SH-SY5Y (cell line): ENCODE data around the gene SLC17A8.

Source experiments
- GATA2 ChIP-seq: IDR thresholded peaks from 2 replicates; pipeline ENCODE4 v1.6.1; 2011; ENCODE audit warnings: mild to moderate bottlenecking, low read depth, low read length
- GATA3 ChIP-seq: IDR thresholded peaks from 2 replicates; pipeline ENCODE4 v1.6.1; 2011; ENCODE audit warnings: low read depth, mild to moderate bottlenecking, low read length, moderate library complexity

The SLC17A8 gene

GRCh38 chr12:100356644-100357223 lies at the start of gene SLC17A8:
TSS of gene SLC17A8 (plus strand) at chr12:100357074. CDS start at chr12:100357392, 318 bp downstream.
- TF ChIP-seq GATA2: no peak
- no peak for TF ChIP-seq GATA3

- TF ChIP-seq GATA2 (no peak), GATA3 (no peak)
These were observed 45.6 kb upstream of the SLC17A8 start for GRCh38 chr12:100311317-100311716.

DNA sequence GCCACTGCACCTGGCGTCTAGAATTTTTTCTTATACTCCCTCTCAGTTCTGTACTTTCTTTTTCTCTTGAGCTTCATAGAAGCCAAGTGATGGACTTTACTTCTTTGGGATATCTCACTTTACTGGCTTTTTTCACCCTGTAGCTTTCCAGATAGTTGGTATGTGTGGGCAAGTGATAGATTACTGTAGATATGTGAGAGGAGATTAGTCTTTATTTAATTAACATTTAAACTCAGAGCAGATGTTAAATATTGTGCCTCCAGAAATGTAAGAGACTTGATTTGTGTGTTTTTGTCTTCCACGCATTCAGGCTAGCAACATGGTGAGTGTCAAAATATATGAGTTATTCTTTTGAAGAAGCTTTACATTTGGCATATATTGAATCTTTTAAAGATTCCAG lies 39.5 kb upstream of the SLC17A8 start:
- peak; percentile 79 for TF ChIP-seq GATA3
- peak; percentile 25; the same call in 1 of the 2 replicates for TF ChIP-seq GATA2

GRCh38 chr12:100324498-100324897 lies 32.4 kb upstream of the SLC17A8 start:
- TF ChIP-seq GATA3 (no peak), GATA2 (no peak)

DNA sequence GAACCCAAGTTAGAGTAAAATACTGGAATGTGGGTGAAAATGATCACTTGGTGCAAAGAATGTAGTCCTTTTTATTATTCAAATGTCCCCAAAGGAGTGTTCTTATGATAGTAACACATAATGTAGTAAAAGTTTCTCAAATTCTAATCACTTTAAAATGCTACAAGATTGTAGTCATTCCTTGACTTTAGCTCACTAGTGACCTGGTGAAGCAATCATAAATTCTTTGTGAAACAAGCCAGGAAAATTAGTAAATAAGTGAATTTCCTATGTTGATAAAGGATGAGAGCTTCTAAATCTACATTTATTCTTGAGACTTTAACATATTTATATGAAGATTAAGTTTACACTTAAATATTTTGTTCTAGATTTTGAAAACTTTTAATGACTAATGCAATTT lies 30.7 kb upstream of the SLC17A8 start:
- no peak for TF ChIP-seq GATA2
- no peak for TF ChIP-seq GATA3

DNA sequence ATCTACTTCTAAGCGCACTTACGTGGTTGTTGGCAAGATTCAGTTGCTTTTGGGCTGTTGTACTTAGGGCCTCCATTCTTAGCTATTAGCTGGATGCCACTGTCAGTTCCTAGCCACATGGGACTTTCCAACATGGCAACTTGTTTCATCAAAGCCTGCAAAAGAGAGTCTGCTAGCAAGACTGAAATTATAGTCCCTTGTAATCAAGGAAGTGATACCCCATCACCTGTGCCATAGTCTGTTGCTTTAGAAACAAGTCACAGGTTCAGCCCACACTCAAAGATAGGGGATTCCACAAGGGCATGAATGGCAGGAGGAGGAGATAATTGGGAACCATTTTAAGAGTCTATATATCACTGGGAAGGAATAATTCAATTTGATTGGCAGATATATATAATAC lies 27.1 kb upstream of the SLC17A8 start:
- TF ChIP-seq GATA3: no peak
- TF ChIP-seq GATA2: no peak

DNA sequence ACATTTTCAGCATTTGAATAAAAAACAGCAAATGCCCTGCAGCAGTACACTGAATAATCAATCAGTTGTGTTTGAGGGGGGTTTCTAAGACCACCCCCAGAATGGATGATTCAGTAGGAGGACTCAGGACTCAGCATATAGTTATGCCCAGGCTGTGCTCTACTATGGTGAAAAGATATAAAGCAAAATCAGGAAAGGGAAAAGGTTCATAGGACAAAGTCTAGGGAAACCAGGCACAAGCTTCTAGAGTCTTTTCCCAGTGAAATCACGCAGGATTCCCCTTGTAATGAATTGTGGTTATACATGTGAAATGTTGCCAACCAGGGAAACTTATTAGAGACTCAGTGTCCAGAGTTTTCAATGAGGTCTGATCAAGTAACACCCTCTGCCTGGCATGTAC lies 25.0 kb upstream of the SLC17A8 start:
- TF ChIP-seq GATA3: no peak
- TF ChIP-seq GATA2: no peak

DNA sequence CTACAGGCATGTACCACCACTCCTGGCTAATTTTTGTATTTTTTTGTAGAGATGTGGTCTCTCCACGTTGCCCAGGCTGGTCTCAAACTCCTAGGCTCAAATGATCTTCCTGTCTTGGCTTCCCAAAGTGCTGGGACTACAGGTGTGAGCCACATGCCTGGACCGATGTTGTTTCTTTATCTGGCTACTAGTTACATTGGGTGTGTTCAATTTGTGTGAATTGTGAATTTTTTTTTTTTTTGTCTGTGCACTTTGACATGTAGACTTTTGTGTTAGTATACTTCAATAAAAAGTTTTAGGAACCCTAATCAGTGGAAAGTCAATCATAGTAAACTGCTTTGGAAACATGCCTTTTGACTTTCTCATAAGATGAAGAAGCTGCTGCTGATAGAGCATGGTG lies 24.0 kb upstream of the SLC17A8 start:
- TF ChIP-seq GATA3 (no peak), GATA2 (no peak)

GRCh38 chr12:100337299-100337698 lies 19.6 kb upstream of the SLC17A8 start:
- TF ChIP-seq GATA3 (no peak), GATA2 (no peak)

DNA sequence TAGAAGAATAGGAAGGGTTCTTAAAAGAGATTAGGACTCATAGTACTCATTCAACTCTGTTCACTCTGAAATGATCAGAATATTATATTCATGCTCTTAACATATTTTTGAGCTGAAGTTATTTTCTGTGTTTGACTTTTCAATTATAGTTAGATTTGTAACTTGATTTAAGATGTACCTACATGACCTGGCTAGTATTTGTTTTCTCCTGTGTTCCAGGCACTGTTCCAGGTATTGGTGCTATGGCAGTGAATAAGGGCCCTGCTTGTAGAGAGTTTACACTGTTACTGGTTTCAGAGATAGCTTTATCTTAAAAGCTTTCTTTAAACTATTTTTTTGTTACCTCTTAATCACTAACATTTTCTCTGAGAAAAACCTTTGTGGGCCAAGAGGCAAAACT lies 19.1 kb upstream of the SLC17A8 start:
- TF ChIP-seq GATA2: no peak
- no peak for TF ChIP-seq GATA3

- TF ChIP-seq GATA2: no peak
These were observed 17.8 kb upstream of the SLC17A8 start for GRCh38 chr12:100339071-100339470.

- TF ChIP-seq GATA3 (no peak), GATA2 (no peak)
These were observed 11.7 kb upstream of the SLC17A8 start for GRCh38 chr12:100345020-100345767.

GRCh38 chr12:100346660-100347059 lies 10.2 kb upstream of the SLC17A8 start:
- TF ChIP-seq GATA2: no peak
- no peak for TF ChIP-seq GATA3

- TF ChIP-seq GATA3: no peak
- no peak for TF ChIP-seq GATA2
These were observed 8.0 kb upstream of the SLC17A8 start for GRCh38 chr12:100348657-100349454.

GRCh38 chr12:100359248-100359647 lies 2.4 kb downstream of the SLC17A8 start:
- TF ChIP-seq GATA3 (no peak), GATA2 (no peak)
